CD8-positive, alpha-beta memory T cell (primary cell): ENCODE results near the gene TREML4. TPM values are rescaled to one million over a fixed set of nuclear protein-coding genes. Genes with fewer than 3 reads are reported as not detected.
A peak's percentile ranks its signal among the peaks of the same experiment; 100 is the strongest.

Experiments used
- CTCF ChIA-PET: fragments of 350-600 bp; sonication (Branson Sonifier 250); formaldehyde crosslinking; loops from one replicate; lab custom pipeline; 2021; ENCODE audit warnings: antibody characterized with exemption; lab: Charles Lee
- POLR2A ChIA-PET: fragments of 350-600 bp; sonication (Branson Sonifier 250); formaldehyde crosslinking; loops from one replicate; lab custom pipeline; 2021; ENCODE audit warnings: antibody characterized with exemption; lab: Charles Lee
- DNase-seq, 5 donors: peaks; one replicate each; pipeline versions ENCODE4 v3.0.0 to v3.0.0-alpha.2; 2020 to 2022; ENCODE audit warnings: mixed read lengths in 1 of 5
- H3K27ac ChIP-seq: one replicate; pipeline ENCODE4 v1.7.0; 2013; ENCODE audit warnings: low read depth, mild to moderate bottlenecking, low read length, moderate library complexity
- H3K27me3 ChIP-seq: 2 replicates; pipeline ENCODE4 v1.7.0; 2013; ENCODE audit warnings: low read length, mild to moderate bottlenecking; ENCODE audit not compliant: insufficient read depth, poor library complexity, severe bottlenecking
- H3K36me3 ChIP-seq: 2 replicates; pipeline ENCODE4 v1.7.0; 2013; ENCODE audit warnings: mild to moderate bottlenecking, low read length, moderate library complexity; ENCODE audit not compliant: insufficient read depth
- H3K4me1 ChIP-seq: 2 replicates; pipeline ENCODE4 v1.7.0; 2013; ENCODE audit warnings: mild to moderate bottlenecking, low read length, moderate library complexity; ENCODE audit not compliant: insufficient read depth
- H3K4me3 ChIP-seq: 2 replicates; pipeline ENCODE4 v1.7.0; 2013; ENCODE audit warnings: mild to moderate bottlenecking, low read length
- H3K9me3 ChIP-seq: 2 replicates; pipeline ENCODE4 v1.7.0; 2013; ENCODE audit warnings: mild to moderate bottlenecking, low read length
- H3K27ac Mint-ChIP-seq, 8 donors: one replicate each; pipeline ENCODE4 v1.8.0; 2020 to 2021; ENCODE audit warnings: mixed read lengths in 8 of 8, mild to moderate bottlenecking in 6 of 8, inconsistent platforms in 3 of 8, moderate library complexity in 3 of 8
- H3K27me3 Mint-ChIP-seq, 2 donors: one replicate each; pipeline ENCODE4 v1.8.0; 2020 to 2021; ENCODE audit warnings: mixed read lengths in 2 of 2, mild to moderate bottlenecking in 1 of 2, moderate library complexity in 1 of 2
- H3K36me3 Mint-ChIP-seq, 3 donors: one replicate each; pipeline ENCODE4 v1.8.0; 2020 to 2021; ENCODE audit warnings: mixed read lengths in 3 of 3, inconsistent platforms in 1 of 3, mild to moderate bottlenecking in 1 of 3
- H3K4me1 Mint-ChIP-seq, 3 donors: one replicate each; pipeline ENCODE4 v1.8.0; 2020 to 2021; ENCODE audit warnings: mixed read lengths in 3 of 3, inconsistent platforms in 1 of 3, mild to moderate bottlenecking in 1 of 3
- H3K4me3 Mint-ChIP-seq, 7 donors: one replicate each; pipeline ENCODE4 v1.8.0; 2020 to 2021; ENCODE audit warnings: mixed read lengths in 7 of 7, mild to moderate bottlenecking in 6 of 7, moderate library complexity in 4 of 7, inconsistent platforms in 2 of 7
- H3K9me3 Mint-ChIP-seq, 5 donors: one replicate each; pipeline ENCODE4 v1.8.0; 2020 to 2022; ENCODE audit warnings: mixed read lengths in 5 of 5, mild to moderate bottlenecking in 3 of 5, moderate library complexity in 2 of 5, inconsistent platforms in 1 of 5
- polyA plus RNA-seq: library from polyadenylated mRNA; unstranded; fragments of 300-500 nt; fragmentation: Illumina TruSeq; gene quantifications from one replicate; pipeline ENCODE4 v1.2.3, GENCODE V29; 2021
- total RNA-seq, 2 experiments: library from RNA; stranded (reverse); gene quantifications; one replicate each; pipeline ENCODE4 v1.2.3, GENCODE V29; 2021

The TREML4 gene
- total and polyA plus RNA-seq, 3 experiments from 2014 or later: not detected

GRCh38 chr6:41272591-41273240 is 44.6 kb downstream of the TREML4 start:
- Histone ChIP-seq H3K4me3 (no peak overlapping the region), H3K9me3 (no peaks in the 10 kb centered on the region), H3K4me1 (peaks cover 9% of the 10 kb centered on the region), H3K36me3 (no peaks in the 10 kb centered on the region), H3K27me3 (no peaks in the 10 kb centered on the region), H3K27ac (no peak overlapping the region)
- H3K36me3 Mint-ChIP-seq: no peaks in the 10 kb centered on the region
- POLR2A ChIA-PET: no interaction called here
- no peak overlapping the region for H3K27ac Mint-ChIP-seq
- no peaks in the 10 kb centered on the region for H3K9me3 Mint-ChIP-seq
- H3K4me3 Mint-ChIP-seq: no peak overlapping the region
- H3K27me3 Mint-ChIP-seq: peaks cover 2 to 11% of the 10 kb centered on the region in 2 donors
- CTCF ChIA-PET: no interaction called here
- no peak for DNase-seq
- H3K4me1 Mint-ChIP-seq: peaks cover 0 to 3% (median 2%) of the 10 kb centered on the region in 3 donors

- Histone ChIP-seq H3K9me3 (no peaks in the 10 kb centered on the region), H3K4me3 (no peak overlapping the region), H3K27ac (no peak overlapping the region), H3K36me3 (no peaks in the 10 kb centered on the region), H3K27me3 (no peaks in the 10 kb centered on the region), H3K4me1 (peaks cover 11% of the 10 kb centered on the region)
- Mint-ChIP-seq H3K4me1 (peaks cover 2 to 6% (median 4%) of the 10 kb centered on the region in 3 donors), H3K36me3 (no peaks in the 10 kb centered on the region), H3K4me3 (no peak overlapping the region), H3K9me3 (no peaks in the 10 kb centered on the region), H3K27me3 (peaks cover 5 to 11% of the 10 kb centered on the region in 2 donors), H3K27ac (no peak overlapping the region)
- ChIA-PET CTCF (no interaction called here), POLR2A (no interaction called here)
- no peak for DNase-seq
These were observed 45.6 kb downstream of the TREML4 start for GRCh38 chr6:41273714-41274113.

GRCh38 chr6:41274256-41274655 is 46.1 kb downstream of the TREML4 start:
- Histone ChIP-seq H3K27ac (no peak overlapping the region), H3K36me3 (no peaks in the 10 kb centered on the region), H3K27me3 (no peaks in the 10 kb centered on the region), H3K9me3 (no peaks in the 10 kb centered on the region), H3K4me3 (no peak overlapping the region), H3K4me1 (peaks cover 16% of the 10 kb centered on the region)
- ChIA-PET POLR2A (no interaction called here), CTCF (no interaction called here)
- Mint-ChIP-seq H3K27me3 (peaks cover 8 to 11% of the 10 kb centered on the region in 2 donors), H3K9me3 (no peaks in the 10 kb centered on the region), H3K27ac (no peak overlapping the region), H3K36me3 (no peaks in the 10 kb centered on the region), H3K4me1 (peaks cover 7 to 11% (median 9%) of the 10 kb centered on the region in 3 donors), H3K4me3 (no peak overlapping the region)
- no peak for DNase-seq

GRCh38 chr6:41275489-41275888 is 47.3 kb downstream of the TREML4 start:
- Histone ChIP-seq H3K9me3 (no peaks in the 10 kb centered on the region), H3K27ac (no peak overlapping the region), H3K36me3 (no peaks in the 10 kb centered on the region), H3K4me1 (peaks cover 19% of the 10 kb centered on the region), H3K4me3 (no peak overlapping the region), H3K27me3 (no peaks in the 10 kb centered on the region)
- ChIA-PET POLR2A (no interaction called here), CTCF (no interaction called here)
- DNase-seq: no peak
- Mint-ChIP-seq H3K27ac (no peak overlapping the region), H3K27me3 (peaks cover 8 to 11% of the 10 kb centered on the region in 2 donors), H3K4me3 (no peak overlapping the region), H3K9me3 (no peaks in the 10 kb centered on the region), H3K4me1 (peaks cover 8 to 13% (median 10%) of the 10 kb centered on the region in 3 donors), H3K36me3 (no peaks in the 10 kb centered on the region)

GRCh38 chr6:41277605-41278004 is 49.5 kb downstream of the TREML4 start:
- Histone ChIP-seq H3K27ac (no peak overlapping the region), H3K4me3 (no peak overlapping the region), H3K4me1 (peaks cover 10% of the 10 kb centered on the region), H3K27me3 (no peaks in the 10 kb centered on the region), H3K9me3 (no peaks in the 10 kb centered on the region), H3K36me3 (no peaks in the 10 kb centered on the region)
- ChIA-PET CTCF (interaction anchor here (1.5 to 1.7 kb wide), 2 partner anchors 8 to 29 kb away, joined by 7 to 9 read pairs; no protein-coding TSS in a partner anchor), POLR2A (no interaction called here)
- H3K9me3 Mint-ChIP-seq: no peaks in the 10 kb centered on the region
- H3K27ac Mint-ChIP-seq: no peak overlapping the region
- H3K4me3 Mint-ChIP-seq: no peak overlapping the region
- H3K36me3 Mint-ChIP-seq: no peaks in the 10 kb centered on the region
- H3K4me1 Mint-ChIP-seq: peaks cover 7 to 10% (median 8%) of the 10 kb centered on the region in 3 donors
- H3K27me3 Mint-ChIP-seq: peaks cover 8 to 11% of the 10 kb centered on the region in 2 donors
- DNase-seq: no peak

- Histone ChIP-seq H3K9me3 (no peaks in the 10 kb centered on the region), H3K4me1 (peaks cover 10% of the 10 kb centered on the region), H3K27me3 (no peaks in the 10 kb centered on the region), H3K36me3 (no peaks in the 10 kb centered on the region), H3K4me3 (no peak overlapping the region), H3K27ac (no peak overlapping the region)
- Mint-ChIP-seq H3K27me3 (peaks cover 8 to 20% of the 10 kb centered on the region in 2 donors), H3K27ac (peak overlapping the region in 3 of 8 donors; percentile 29 to 80 (median 37)), H3K9me3 (peaks cover 0 to 2% (median 0%) of the 10 kb centered on the region in 5 donors), H3K36me3 (peaks cover 0 to 3% (median 0%) of the 10 kb centered on the region in 3 donors), H3K4me1 (peaks cover 7 to 10% (median 8%) of the 10 kb centered on the region in 3 donors), H3K4me3 (no peak overlapping the region)
- POLR2A ChIA-PET: interaction anchor here (0.7 kb wide), 1 partner anchor 268 kb away, joined by 3 read pairs; no protein-coding TSS in a partner anchor
- CTCF ChIA-PET: interaction anchor here (0.8 to 1.7 kb wide), 10 partner anchors 9 to 78 kb away, joined by 3 to 9 read pairs (median 4); partner anchors contain the start of gene TREML2
- DNase-seq: peak; percentile 16 to 70 (median 55)
These were observed 50.7 kb downstream of the TREML4 start for GRCh38 chr6:41278699-41279405.

GRCh38 chr6:41280381-41281057 is 52.4 kb downstream of the TREML4 start:
- no peak overlapping the region for H3K27ac Mint-ChIP-seq
- peaks cover 7 to 10% (median 8%) of the 10 kb centered on the region in 3 donors for H3K4me1 Mint-ChIP-seq
- H3K27ac ChIP-seq: no peak overlapping the region
- peaks cover 0 to 11% (median 0%) of the 10 kb centered on the region in 3 donors for H3K36me3 Mint-ChIP-seq
- H3K9me3 Mint-ChIP-seq: peaks cover 0 to 2% (median 0%) of the 10 kb centered on the region in 5 donors
- no peaks in the 10 kb centered on the region for H3K36me3 ChIP-seq
- H3K4me1 ChIP-seq: peaks cover 10% of the 10 kb centered on the region
- H3K4me3 ChIP-seq: no peak overlapping the region
- peak overlapping the region in 1 of 7 donors; percentile 48 for H3K4me3 Mint-ChIP-seq
- H3K27me3 ChIP-seq: no peaks in the 10 kb centered on the region
- peaks cover 8 to 33% of the 10 kb centered on the region in 2 donors for H3K27me3 Mint-ChIP-seq
- CTCF ChIA-PET: no interaction called here
- H3K9me3 ChIP-seq: no peaks in the 10 kb centered on the region
- no peak for DNase-seq
- POLR2A ChIA-PET: no interaction called here
